Calu3 (cell line): ENCODE measurements around the gene KIRREL3. TPM values are rescaled to one million over a fixed set of nuclear protein-coding genes. Genes with fewer than 3 reads are reported as not detected.

Experiments used
- BruUV-seq: library from RNA; stranded (reverse); fragments of 400-500 nt; replicated peaks from 2 replicates; lab custom pipeline; 2021; lab: Mats Ljungman, UMichigan
- CTCF ChIA-PET: fragments of 300-600 bp; sonication (Branson Sonifier 250); formaldehyde crosslinking; loops from one replicate; lab custom pipeline; 2022; ENCODE audit warnings: antibody characterized with exemption; lab: Charles Lee
- DNase-seq: peaks from one replicate; pipeline ENCODE4 v3.0.0; 2022
- H3K27ac Mint-ChIP-seq: one replicate; pipeline ENCODE4 v1.8.0; 2022; ENCODE audit warnings: mixed read lengths; ENCODE audit not compliant: unreplicated experiment
- H3K27me3 Mint-ChIP-seq: one replicate; pipeline ENCODE4 v1.8.0; 2022; ENCODE audit warnings: mixed read lengths; ENCODE audit not compliant: unreplicated experiment
- H3K36me3 Mint-ChIP-seq: one replicate; pipeline ENCODE4 v1.8.0; 2022; ENCODE audit warnings: mild to moderate bottlenecking, moderate library complexity, mixed read lengths; ENCODE audit not compliant: insufficient read depth, unreplicated experiment
- H3K4me1 Mint-ChIP-seq: one replicate; pipeline ENCODE4 v1.8.0; 2022; ENCODE audit warnings: mild to moderate bottlenecking, low read depth, mixed read lengths; ENCODE audit not compliant: unreplicated experiment
- H3K4me3 Mint-ChIP-seq: one replicate; pipeline ENCODE4 v1.8.0; 2022; ENCODE audit warnings: mild to moderate bottlenecking, low read depth, moderate library complexity, mixed read lengths; ENCODE audit not compliant: unreplicated experiment
- H3K9me3 Mint-ChIP-seq: one replicate; pipeline ENCODE4 v1.8.0; 2022; ENCODE audit warnings: low read depth, mixed read lengths; ENCODE audit not compliant: unreplicated experiment
- CTCF ChIP-seq: fragments of 200-600 bp; IDR thresholded peaks from one replicate; pipeline ENCODE4 v1.8.0; 2022; ENCODE audit warnings: antibody characterized with exemption; ENCODE audit not compliant: unreplicated experiment
- intact Hi-C: fragments of 100-400 bp; cut with micrococcal nuclease; formaldehyde crosslinking; loops from one replicate; pipeline ENCODE4 v1.10.0; 2022; ENCODE audit not compliant: unreplicated experiment
- total RNA-seq: library from RNA; stranded (reverse); gene quantifications from 2 replicates; pipeline ENCODE4 v1.2.3, GENCODE V29; 2022

KIRREL3 gene
- total RNA-seq, 1 experiment from 2014 or later, result 0.26 TPM

GRCh38 chr11:126501641-126502040, 498.9 kb downstream of the KIRREL3 start:
- H3K27me3 Mint-ChIP-seq, result peaks cover 78% of the 10 kb centered on the region
- H3K4me1 Mint-ChIP-seq, result no peaks in the 10 kb centered on the region
- DNase-seq, result no peak
- no TSS peak for BruUV-seq
- H3K4me3 Mint-ChIP-seq, result no peak overlapping the region
- CTCF ChIA-PET, result interaction anchor here (0.6 kb wide), 1 partner anchor 1017 kb away, joined by 4 read pairs; no protein-coding TSS in a partner anchor
- intact Hi-C loops, result no loop called here
- no peak for TF ChIP-seq CTCF
- H3K9me3 Mint-ChIP-seq, result peaks cover 3% of the 10 kb centered on the region
- no peak overlapping the region for H3K27ac Mint-ChIP-seq
- no peaks in the 10 kb centered on the region for H3K36me3 Mint-ChIP-seq

GRCh38 chr11:126500981-126501380, 499.6 kb downstream of the KIRREL3 start:
- H3K36me3 Mint-ChIP-seq, result no peaks in the 10 kb centered on the region
- H3K9me3 Mint-ChIP-seq, result peaks cover 3% of the 10 kb centered on the region
- H3K27ac Mint-ChIP-seq, result no peak overlapping the region
- no peak overlapping the region for H3K4me3 Mint-ChIP-seq
- H3K27me3 Mint-ChIP-seq, result peaks cover 85% of the 10 kb centered on the region
- CTCF ChIA-PET, result interaction anchor here (0.6 kb wide), 1 partner anchor 1017 kb away, joined by 4 read pairs; no protein-coding TSS in a partner anchor
- intact Hi-C loops, result no loop called here
- no peak for DNase-seq
- TF ChIP-seq CTCF, result no peak
- BruUV-seq, result no TSS peak
- H3K4me1 Mint-ChIP-seq, result no peaks in the 10 kb centered on the region

- CTCF ChIA-PET, result interaction anchor here (0.7 kb wide), 1 partner anchor 1594 kb away, joined by 3 read pairs; no protein-coding TSS in a partner anchor
- peaks cover 92% of the 10 kb centered on the region for H3K27me3 Mint-ChIP-seq
- TF ChIP-seq CTCF, result no peak
- no peak overlapping the region for H3K4me3 Mint-ChIP-seq
- H3K4me1 Mint-ChIP-seq, result no peaks in the 10 kb centered on the region
- H3K9me3 Mint-ChIP-seq, result peaks cover 3% of the 10 kb centered on the region
- intact Hi-C loops, result no loop called here
- no peak for DNase-seq
- BruUV-seq, result no TSS peak
- no peak overlapping the region for H3K27ac Mint-ChIP-seq
- no peaks in the 10 kb centered on the region for H3K36me3 Mint-ChIP-seq
Measured at GRCh38 chr11:126499131-126499752, 501.3 kb downstream of the KIRREL3 start.

- no peak for TF ChIP-seq CTCF
- no TSS peak for BruUV-seq
- peaks cover 83% of the 10 kb centered on the region for H3K27me3 Mint-ChIP-seq
- no peaks in the 10 kb centered on the region for H3K9me3 Mint-ChIP-seq
- no peaks in the 10 kb centered on the region for H3K36me3 Mint-ChIP-seq
- H3K27ac Mint-ChIP-seq, result no peak overlapping the region
- DNase-seq, result no peak
- H3K4me3 Mint-ChIP-seq, result no peak overlapping the region
- intact Hi-C loops, result no loop called here
- CTCF ChIA-PET, result interaction anchor here (0.6 to 0.7 kb wide), 2 partner anchors 13 to 1595 kb away, joined by 3 read pairs; no protein-coding TSS in a partner anchor
- no peaks in the 10 kb centered on the region for H3K4me1 Mint-ChIP-seq
Measured at GRCh38 chr11:126498281-126498680, 502.3 kb downstream of the KIRREL3 start.
